DMS53 treated with DMSO at 0.1 percent for 48 hours (cell line): ENCODE measurements around the gene GJD2.

Source experiments
- DNase-seq: peaks from one replicate; lab custom pipeline; 2025; ENCODE audit not compliant: unreplicated experiment; lab: John Stamatoyannopoulos, UW

The GJD2 gene

GRCh38 chr15:34773917-34774316, 19.1 kb upstream of the GJD2 start:
- DNase-seq: no peak

- DNase-seq: no peak
Measured at GRCh38 chr15:34773013-34773412, 18.2 kb upstream of the GJD2 start.

GRCh38 chr15:34772312-34772711, 17.5 kb upstream of the GJD2 start:
- DNase-seq: no peak

GRCh38 chr15:34769711-34770110, 14.9 kb upstream of the GJD2 start:
- no peak for DNase-seq

GRCh38 chr15:34768530-34768929, 13.7 kb upstream of the GJD2 start:
- no peak for DNase-seq

- no peak for DNase-seq
Measured at GRCh38 chr15:34765741-34766140, 10.9 kb upstream of the GJD2 start.

- DNase-seq: no peak
Measured at GRCh38 chr15:34760909-34761308, 6.1 kb upstream of the GJD2 start.

- no peak for DNase-seq
Measured at GRCh38 chr15:34759992-34760391, 5.2 kb upstream of the GJD2 start.

GRCh38 chr15:34759347-34759746, 4.5 kb upstream of the GJD2 start:
- DNase-seq: no peak

GRCh38 chr15:34757262-34757661, 2.5 kb upstream of the GJD2 start:
- no peak for DNase-seq

- no peak for DNase-seq
Measured at GRCh38 chr15:34755419-34755773, 598 bp upstream of the GJD2 start.

GRCh38 chr15:34754171-34754601, 612 bp downstream of the GJD2 start:
- DNase-seq: no peak

GRCh38 chr15:34753236-34753894, 1.4 kb downstream of the GJD2 start:
- DNase-seq: no peak

GRCh38 chr15:34749691-34750090, 5.1 kb downstream of the GJD2 start:
- DNase-seq: no peak

GRCh38 chr15:34739346-34739745, 15.5 kb downstream of the GJD2 start:
- DNase-seq: no peak

GRCh38 chr15:34738002-34738401, 16.8 kb downstream of the GJD2 start:
- DNase-seq: no peak

GRCh38 chr15:34737477-34737876, 17.3 kb downstream of the GJD2 start:
- DNase-seq: no peak

GRCh38 chr15:34734303-34734702, 20.5 kb downstream of the GJD2 start:
- no peak for DNase-seq

GRCh38 chr15:34733621-34734020, 21.2 kb downstream of the GJD2 start:
- no peak for DNase-seq

GRCh38 chr15:34732430-34732829, 22.4 kb downstream of the GJD2 start:
- DNase-seq: no peak

GRCh38 chr15:34730701-34731100, 24.1 kb downstream of the GJD2 start:
- DNase-seq: no peak

- no peak for DNase-seq
Measured at GRCh38 chr15:34729886-34730285, 24.9 kb downstream of the GJD2 start.

- no peak for DNase-seq
Measured at GRCh38 chr15:34729056-34729455, 25.7 kb downstream of the GJD2 start.
